HG02870 (cell line): ENCODE results near the gene PIK3R6.
A peak's percentile ranks its signal among the peaks of the same experiment; 100 is the strongest.
"Not testable (repeated sequence)": the region's sequence is repeated elsewhere in the genome, so short reads cannot be mapped to it uniquely, and the experiment has no call there.

Experiments used
- ATAC-seq: cut with Tn5 transposase; IDR thresholded peaks from one replicate; pipeline ENCODE4 v1.9.1; 2021; ENCODE audit warnings: mild to moderate bottlenecking, moderate library complexity; ENCODE audit not compliant: unreplicated experiment

The PIK3R6 gene

DNA sequence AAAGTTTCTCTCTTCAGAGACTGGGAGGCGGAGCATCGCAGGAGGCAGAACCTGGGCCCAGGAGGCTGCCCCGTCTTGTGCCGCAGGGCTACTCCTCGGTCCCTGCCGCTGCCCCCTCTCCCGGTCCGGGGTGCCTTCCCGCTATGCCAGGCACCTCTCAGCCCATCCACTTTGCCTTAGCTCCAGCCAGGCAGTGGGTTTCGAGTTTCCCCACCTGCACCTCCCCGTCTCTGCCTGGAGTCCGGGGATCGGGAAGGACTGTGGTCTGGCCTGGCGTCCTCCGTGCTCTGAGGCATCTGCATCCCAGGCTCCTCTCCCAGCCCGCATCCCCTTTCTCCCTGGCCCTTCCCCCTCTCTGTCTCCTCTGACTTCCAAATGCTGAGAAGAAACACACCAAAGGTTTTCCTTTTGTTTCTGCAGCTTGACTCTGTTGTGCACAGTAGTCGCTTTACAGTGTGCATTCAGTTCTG is 26.8 kb upstream of the PIK3R6 start:
- ATAC-seq, result no peak

DNA sequence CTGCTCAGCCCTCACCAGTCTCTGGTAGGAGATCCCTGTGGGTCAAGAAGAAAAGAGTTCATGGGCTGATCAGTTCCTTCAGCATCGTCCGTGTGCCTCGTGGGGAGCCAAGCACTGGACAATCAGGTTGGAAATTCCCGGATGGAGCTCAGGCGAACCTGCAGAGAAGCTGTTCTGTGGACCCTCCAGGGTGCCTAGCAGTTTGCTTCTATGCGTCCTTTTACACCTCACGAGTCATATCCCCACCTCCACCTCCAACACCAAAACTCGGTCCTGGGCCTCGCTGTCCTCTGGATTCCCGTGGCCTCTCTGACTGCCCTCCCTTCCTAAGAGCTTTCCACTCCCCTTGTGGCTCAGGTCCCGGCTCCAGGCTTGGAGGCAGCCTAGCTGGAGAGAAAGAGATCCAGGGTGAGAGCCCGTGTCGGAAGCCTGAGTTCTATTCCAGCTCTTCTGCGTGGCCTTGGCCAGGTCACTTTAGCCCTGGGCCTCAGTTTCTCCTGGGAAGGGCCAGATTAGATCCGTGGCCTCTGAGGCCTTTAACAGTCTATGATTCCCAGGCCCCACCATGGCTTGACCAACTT is 26.2 kb upstream of the PIK3R6 start:
- ATAC-seq, result no peak

DNA sequence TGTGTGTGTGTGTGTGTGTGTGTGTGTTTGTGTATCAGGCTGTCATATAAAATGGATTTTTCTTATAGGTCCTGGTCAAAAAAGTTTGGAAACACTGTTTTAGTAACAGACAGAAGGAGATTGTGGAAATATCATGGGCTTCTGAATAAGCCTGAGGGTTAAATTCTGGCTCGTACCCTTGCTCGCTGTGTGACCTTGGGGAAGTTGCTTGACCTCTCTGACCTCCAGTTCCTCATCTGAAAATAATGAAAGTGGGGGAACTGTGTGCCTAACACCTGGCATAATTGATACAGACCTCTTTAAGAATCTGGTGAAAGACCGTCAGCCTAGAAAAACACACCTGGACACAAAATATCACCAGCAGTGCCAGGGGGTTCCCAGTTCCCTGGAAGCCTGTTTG is 25.6 kb upstream of the PIK3R6 start:
- no peak for ATAC-seq

DNA sequence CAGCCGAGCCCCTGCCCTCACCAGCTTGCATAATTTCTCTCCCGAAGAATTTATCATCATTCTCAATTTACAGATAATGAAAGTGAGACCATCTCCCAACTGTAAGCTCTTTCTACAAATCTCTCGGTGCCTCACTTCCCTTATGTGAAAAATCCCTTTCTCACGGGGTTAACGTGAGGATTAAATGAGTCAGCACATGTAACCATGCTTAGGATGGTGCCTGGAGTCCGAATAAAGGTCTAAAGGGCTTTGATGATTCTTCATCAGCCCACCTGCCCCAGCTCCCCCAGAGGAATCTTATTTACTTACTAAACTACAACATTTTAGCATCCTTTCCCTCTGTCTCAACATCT is 24.8 kb upstream of the PIK3R6 start:
- peak; percentile 45 for ATAC-seq

DNA sequence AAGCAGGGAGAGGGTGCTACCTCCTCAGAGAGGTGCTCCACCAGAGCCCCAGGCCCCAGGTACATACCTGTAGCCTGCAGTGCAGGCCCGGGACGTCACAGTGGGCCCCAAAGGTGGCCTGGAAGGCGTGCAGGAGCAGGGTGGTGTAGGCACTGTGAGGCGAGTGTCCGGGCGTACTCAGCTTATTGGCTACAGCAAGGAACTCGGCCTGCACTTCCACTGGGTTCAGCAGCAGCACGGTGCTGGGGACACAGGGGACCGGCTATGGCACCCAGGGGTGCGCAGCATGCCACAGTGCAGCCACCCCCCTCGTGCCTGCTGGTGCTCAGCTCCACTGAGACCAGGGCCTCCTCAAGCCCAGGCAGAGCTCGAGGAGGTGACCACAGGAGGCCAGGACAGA is 23.2 kb upstream of the PIK3R6 start:
- no peak for ATAC-seq

DNA sequence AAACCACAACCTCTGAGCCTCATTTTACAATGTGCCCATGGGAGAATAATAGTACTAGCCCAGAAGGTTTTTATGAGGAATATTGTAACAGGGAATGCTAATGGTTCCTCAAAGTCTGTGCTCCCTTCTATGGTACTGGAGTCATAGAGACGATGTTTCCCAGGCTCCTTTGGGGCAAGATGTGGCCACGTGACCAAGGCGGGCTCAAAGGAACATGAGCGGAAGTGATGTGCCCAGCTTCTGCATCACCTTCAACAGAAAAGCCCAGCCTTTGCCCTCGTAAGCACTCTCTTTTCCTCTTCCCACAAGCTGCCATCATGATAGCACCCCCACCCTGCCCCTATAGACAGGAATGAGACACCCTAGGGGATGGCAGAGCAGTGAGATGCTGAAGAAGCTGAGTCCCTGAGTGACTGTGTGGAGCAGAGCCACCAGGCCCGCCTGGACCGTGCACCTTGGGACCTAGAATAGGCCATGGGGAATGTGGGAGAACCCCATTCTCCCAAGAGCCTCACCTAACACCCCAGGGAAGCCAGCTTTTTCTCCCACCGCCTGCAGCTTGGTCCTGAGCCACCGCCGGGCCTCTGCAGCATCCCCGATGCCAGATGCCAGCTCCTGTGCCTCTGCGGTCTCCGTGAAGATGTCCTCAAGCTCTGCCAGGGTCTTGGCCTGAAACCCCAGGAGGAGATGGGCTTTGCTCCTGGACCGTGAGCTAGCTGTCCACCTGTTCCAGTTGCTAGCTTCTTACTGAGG is 22.2 kb upstream of the PIK3R6 start:
- no peak for ATAC-seq

DNA sequence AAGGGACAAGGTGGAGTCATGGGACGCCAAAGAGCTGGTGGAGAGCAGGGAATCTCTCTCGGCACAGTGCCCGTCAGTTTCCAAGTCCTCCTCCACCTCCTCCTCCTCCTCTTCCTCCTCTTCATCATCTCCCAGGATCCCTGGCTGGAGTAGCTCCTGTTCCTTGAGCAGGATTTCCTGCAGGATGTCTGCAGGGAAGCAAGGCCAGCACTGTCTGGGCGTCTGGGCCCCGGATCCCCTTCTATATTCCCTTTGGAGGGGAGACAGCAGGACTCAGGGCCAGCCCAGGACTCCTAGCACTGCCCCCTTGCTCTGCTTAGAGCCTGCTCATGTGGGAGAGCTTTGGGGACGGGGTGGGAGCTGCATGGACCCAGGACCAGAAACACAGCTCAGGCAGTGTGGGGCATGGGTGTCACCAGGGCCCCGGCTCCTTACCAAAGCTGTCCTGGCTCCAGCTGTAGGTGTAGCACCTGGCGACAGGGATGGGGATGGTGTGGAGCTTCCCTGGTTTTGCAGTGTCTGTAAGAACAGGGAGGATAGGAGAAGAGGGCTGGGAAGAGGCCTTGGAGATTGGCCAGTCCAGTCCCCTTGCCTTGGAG is 21.3 kb upstream of the PIK3R6 start:
- no peak for ATAC-seq

DNA sequence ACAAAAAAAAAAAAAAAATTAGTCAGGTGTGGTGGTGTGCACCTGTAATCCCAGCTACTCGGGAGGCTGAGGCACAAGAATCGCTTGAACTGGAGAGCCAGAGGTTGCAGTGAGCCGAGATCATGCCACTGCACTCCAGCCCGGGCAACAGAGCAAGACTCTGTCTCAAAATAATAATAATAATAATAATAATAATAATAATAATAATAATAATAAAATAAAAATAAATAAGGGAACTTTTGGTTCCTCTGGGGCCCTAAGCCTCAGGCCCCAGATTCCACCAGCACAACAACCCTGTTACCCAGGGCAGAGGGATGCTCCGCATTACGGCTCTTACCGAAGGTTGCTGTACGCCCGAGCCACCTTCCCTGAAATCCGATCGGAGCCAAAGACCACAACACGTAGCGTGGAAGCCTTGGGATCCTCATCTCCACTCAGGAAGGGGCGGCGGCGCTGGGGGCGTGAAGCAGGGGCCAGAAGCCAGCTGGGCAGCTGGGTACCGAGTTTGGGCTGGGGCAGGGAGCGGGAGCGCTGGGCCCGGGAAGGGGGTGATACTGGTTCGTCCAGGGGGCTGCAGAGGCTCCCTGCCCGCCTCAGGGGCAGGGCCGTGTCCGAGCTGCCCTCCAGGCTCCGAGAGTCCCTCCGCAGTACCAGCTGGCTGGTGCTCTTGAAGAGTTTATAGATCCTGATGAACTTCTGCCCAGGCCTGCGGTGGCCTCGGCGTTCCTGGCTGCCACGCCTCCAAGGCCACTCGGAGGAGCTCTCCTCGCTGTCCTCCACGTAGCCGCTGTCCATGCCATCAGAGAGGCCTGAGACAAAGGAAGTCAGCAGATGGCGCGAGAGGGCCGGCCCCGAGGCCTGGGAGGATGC is 20.6 kb upstream of the PIK3R6 start:
- no peak for ATAC-seq

DNA sequence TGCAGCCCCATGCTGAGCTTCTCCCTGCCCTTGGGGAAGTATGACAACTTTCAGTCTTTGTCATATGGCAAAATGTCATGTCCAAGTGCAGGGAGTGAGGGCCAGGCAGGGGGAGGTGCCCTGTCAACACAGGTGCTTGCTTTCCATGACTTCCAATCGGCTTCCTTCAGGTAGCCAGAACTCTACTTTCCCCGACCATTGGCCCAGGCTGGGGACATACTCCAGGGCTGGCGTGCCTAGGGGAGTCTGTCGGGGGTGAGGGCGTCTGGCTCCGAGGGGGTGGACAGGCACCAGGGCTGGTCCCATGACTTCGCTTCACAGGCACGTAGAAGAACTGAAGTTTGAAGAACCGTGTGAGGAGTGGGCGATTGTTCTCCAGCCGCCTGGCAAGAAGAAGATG is 19.8 kb upstream of the PIK3R6 start:
- no peak for ATAC-seq

DNA sequence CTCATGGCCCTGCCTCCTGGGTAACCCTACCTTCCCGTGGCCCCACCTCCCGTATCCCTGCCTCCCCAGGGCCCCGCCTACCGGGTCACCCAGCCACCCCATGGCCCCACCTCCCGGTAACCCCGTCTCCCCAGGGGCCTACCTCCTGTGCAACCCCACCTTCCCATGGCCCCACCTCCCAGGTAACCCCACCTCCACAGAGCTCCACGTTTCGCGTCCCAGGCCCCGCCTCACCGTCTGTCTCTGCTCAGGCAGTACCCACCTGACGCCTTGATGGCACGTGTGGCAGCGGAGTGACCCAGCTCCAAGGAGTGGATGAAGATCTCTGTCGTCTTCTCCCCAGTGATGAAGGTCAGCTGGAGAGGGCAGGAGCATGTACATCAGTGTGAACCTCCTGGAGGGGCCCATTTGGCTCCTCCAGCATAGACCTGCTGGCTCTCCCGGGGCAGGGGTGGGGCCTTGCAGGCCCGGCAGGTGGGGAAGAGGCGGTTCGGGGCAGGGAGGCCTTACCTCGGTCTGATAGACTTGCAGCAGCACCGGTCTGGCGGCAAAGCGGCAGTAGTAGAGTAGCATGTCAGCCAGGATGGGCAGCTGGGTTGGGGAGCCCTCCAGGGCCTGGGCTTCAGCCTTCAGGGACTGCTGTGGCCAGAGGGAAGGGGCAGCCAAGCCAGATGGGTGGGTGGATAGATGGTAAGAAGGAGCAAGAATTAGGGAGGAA is 18.7 kb upstream of the PIK3R6 start:
- ATAC-seq, result no peak

DNA sequence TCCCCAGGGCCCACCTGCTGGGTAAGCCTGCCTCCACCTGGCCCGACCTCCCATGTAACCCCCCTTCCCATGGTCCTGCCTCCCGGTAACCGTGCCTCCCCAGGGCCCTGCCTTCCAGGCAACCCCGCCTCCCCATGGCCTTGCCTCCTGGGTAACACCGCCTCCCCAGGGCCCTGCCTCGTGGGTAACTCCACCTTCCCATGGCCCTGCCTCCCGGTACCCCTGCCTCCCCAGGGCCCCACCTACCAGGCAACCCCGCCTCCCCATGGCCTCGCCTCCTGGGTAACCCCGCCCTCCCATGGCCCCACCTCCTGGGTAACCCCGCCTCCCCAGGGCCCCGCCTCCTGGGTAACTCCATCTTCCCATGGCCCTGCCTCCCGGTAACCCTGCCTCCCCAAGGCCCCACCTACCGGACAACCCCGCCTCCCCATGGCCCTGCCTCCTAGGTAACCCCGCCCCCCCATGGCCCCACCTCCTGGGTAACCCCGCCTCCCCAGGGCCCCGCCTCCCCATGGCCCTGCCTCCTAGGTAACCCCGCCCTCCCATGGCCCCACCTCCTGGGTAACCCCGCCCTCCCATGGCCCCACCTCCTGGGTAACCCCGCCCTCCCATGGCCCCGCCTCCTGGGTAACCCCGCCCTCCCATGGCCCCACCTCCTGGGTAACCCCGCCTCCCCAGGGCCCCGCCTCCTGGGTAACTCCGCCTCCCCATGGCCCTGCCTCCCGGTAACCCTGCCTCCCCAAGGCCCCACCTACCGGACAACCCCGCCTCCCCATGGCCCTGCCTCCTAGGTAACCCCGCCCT is 17.9 kb upstream of the PIK3R6 start:
- ATAC-seq, result not testable (repeated sequence)

DNA sequence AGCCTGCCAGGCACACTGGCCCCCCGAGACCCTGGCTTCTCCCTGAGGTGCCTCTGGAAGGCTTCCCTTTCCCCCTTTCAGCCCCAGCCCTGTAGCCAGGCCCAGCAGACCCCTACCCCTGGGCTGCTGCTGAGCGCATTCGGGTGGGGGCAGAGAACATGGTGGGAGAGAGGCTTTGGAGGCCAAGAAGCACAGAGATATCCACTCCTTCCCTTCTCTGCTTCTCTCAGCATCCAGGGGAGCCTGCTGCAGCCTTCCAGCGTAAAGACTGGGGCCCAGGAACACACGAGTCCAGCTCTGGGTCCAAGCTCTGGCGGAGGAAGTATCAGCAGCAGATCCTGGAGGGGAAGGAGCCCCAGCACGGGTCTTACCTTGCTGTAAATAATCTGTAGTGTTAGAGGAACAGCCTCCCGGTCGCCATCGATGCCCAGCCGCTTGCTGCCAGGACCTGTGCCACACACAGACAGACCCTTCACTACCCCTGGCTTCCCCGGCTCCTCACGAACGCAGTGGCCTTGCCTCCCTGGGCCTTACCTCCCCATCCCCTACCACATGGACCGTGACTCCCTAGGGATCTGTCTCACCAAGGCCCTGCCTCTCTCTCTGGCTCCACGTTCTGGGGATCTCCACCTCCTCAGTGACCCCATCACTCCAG is 17.0 kb upstream of the PIK3R6 start:
- ATAC-seq, result no peak

DNA sequence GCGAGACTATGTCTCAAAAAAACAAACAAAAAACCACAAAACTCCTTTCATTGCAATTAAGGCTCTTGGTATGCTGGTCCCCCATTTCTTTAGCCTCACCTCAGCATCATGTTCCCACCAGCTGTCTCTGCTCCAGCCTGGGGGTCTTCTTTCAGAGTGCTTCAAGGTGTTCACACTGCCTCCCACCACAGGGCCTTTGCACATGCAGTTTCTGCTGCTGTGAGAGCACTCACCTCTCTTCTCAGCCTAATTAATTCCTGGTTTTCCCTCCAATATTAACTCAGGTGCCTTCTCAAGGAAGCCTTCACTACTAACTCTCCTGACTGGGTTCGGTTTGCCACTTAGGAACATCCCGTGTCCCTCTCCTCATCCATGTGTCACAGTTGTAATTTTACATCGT is 15.9 kb upstream of the PIK3R6 start:
- no peak for ATAC-seq

DNA sequence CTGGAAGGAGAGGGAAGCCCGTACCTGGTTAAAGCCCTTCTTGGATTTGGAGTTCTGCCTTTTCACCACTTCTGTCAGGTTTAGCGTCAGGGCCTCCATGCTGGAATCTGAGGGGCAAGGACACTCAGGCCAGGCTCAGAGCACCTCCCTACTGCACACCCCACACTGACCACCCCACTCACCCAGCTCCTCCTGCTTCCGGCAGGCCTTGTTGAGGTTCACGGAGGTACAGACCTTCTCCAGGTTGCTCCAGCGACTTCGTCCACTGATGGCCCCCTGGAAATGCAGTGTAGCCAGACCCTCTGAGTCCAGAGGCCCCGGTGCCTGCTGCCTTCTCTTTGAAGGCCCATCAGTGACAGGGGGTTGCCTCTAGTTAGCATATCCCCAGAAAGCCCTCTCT is 14.1 kb upstream of the PIK3R6 start:
- no peak for ATAC-seq

DNA sequence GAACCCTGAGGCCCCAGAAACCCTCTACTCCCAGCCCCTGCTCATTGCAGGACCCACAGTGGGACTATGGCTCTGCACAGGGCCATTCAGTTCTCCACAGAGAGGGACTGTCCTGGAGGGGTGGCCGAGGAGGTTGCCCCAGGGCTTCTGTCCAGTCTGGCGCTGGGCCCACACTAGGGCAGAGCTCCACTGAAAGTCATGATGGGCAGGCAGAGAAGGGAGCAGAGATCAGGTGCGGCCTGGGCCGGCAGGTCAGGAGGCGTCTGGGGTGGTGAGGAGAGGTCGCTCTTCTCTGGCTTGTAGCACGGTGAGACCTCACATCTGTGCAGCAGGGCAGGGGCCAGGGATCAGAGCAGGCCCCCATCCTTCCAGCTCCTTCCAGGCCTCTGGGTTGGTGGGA is 13.0 kb upstream of the PIK3R6 start:
- no peak for ATAC-seq

DNA sequence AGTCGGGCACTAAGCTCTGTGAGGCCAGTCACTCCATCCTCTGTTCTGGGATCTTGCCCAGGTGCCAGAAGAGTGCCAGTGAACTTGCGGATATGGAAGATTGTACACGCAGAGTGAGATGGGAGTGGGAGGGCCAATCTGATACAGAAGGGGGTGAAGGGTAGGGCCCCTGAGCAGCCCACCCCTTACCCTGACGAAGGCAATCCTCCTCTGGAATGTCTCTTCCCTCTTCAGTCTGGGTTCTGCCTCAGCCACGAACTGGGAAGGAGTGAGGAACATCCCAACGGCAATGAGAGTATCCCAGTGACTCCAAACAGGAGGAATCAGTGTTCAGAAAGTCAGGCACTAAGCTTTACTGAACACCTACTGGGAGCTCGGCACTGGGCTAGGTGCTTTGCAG is 11.9 kb upstream of the PIK3R6 start:
- no peak for ATAC-seq

DNA sequence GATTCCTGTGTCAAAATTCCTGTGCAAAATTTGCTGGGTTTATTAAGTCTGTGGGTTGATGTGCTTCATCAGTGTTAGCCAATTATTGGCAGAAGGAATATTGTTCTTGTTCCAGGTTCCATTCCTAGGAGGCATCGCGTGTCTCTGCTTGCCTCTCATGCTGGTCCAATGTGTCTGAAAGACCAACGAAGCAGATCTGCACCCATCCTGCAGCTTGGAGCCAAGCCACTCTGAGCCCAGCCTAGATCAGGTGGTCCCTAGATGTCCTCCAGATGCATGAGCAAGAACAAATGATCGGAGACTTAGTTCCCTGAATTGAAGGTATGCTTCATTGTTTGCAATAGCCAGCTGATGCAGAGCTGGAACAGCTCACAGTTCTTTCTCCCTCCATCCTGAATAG is 10.5 kb upstream of the PIK3R6 start:
- ATAC-seq, result no peak

DNA sequence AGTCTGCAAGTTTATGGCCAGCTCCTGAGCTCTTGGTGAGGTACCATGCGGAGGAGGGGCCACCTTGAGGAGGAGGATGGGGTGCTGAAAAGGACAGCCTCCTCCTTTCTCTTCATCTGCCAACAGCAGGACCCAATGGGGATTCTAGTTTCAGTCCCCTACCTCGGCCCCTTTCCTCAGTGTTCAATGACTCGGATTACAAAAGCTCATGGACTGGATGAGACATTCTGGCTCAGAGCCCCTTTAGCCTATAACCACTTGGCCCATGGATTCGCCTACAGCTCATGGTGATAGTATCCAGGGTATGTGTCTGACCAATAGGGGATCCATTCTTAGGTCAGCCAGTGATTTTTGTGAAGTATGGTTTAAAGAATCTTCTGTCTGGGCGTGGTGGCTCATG is 8.5 kb upstream of the PIK3R6 start:
- no peak for ATAC-seq

DNA sequence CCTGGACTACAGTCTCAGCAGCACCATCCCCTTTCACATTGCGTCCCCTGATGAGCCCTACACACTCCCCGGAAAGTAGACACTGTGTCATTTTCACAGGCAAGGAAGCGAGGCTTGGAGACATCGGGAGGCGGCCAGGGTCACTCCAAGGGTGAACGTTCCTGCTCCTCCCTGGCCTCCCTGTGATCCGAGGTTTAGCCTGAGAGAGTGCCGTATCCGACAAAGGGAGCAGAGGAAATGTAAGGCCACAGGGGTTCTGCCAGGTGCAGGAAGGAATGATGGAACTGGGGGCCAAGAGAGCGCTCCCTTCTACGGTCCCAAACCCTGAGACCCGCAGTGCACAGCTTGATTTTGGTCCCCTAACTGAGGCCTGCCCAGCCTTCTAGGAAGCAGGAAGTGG is 8.0 kb upstream of the PIK3R6 start:
- no peak for ATAC-seq
